Cardiac septum (tissue), 1 donor: ENCODE results near the gene CMTR1. TPM values are rescaled to one million over a fixed set of nuclear protein-coding genes. Genes with fewer than 3 reads are reported as not detected.

Source experiments
- DNase-seq: peaks from one replicate; pipeline ENCODE4 v3.0.0-alpha.2; 2020; ENCODE audit warnings: low spot score
- intact Hi-C: fragments of 100-400 bp; cut with DNase I; formaldehyde crosslinking; loops from one replicate; pipeline ENCODE4 v1.14.0; 2022
- total RNA-seq: library from RNA; stranded (reverse); fragmentation: NEBNext Ultra II Directional; extraction: Animal tissue kit (Norgen Biotek cat#: 25700); gene quantifications from one replicate; pipeline ENCODE4 v1.2.1, GENCODE V29; 2021
- donor health status: DM: no; HTN: no; CAD: no.

Gene CMTR1
- total RNA-seq, 1 donor from 2014 or later, result 30.4 TPM

DNA sequence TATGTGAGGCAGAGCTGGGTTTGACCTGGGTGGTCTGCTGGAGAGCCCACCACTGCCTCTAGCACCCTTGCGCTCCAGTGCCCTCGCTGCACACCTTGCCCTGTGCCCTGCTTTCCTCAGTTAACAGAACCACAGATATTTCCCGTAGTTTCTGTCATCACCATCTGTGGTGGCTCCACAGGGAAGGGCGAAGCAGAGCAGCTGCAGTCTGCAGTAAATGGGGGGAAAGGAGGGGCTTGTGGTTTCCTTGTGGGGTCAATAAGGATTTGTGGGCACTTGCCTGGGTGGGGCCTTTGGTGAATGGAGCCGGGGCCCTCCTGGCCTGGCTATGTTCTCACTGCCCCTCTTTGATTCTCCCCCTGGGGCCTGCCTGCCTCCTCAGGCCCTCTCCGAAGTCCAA is 87.9 kb downstream of the CMTR1 start:
- intact Hi-C loops, result no loop called here
- DNase-seq, result no peak

DNA sequence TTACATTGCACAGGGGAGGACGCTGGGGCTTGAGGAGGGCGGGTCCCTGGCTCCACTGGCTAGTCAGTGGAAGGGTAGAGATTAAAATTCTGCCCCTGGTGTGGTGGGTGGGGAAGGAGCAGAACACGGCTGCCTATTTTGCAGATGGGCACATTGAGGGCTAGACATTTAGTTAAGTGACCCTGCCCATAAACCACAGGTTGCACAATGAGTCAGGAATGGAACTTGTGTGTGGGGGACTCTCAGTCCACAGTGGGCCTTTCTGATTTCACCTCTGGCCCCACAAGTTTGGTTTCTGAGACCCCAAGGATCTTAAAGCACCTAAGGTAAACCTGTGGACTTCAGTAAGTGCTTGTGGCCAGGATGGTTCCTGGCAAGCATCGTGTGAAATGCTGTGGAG is 88.7 kb downstream of the CMTR1 start:
- intact Hi-C loops, result no loop called here
- DNase-seq, result no peak

DNA sequence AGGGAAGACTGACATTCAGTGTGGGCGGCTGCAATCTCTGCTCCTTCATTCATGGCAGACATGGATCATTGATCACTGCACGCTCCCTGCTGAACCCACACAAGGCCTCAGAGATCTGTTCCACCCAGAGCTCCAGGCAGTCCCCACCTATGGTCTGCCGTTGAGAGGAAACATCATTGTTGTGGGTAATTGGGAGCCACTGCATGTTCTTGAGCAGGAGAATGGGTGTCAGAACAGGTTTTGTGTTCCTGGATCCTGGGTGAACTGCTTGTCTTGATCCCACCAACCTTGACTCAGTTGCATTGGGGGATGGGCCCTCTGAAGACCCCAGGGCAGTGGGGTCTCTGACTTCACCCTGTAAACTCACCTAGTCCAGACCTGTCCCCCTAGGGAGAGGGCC is 89.8 kb downstream of the CMTR1 start:
- intact Hi-C loops, result no loop called here

DNA sequence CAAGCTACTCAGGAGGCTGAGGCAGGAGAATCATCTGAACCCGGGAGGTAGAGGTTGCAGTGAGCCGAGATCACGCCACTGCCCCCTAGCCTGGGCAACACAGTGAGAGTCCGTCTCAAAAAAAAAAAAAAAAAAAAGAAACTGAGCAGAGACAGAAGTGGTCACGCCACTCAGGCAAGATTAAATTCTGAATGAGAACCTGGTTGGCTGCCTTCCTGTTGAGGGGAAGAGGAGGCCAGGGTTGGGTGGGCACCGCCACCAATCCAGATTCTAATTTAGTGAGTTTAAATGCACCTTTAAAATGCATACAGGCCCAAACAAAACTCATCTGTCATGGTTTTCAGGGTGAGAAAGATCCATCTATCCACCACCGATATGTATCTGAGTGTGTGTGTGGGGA is 90.4 kb downstream of the CMTR1 start:
- DNase-seq, result no peak
- intact Hi-C loops, result no loop called here

More for the DNA sequence above, 89.8 kb downstream of the CMTR1 start:
- no peak for DNase-seq

DNA sequence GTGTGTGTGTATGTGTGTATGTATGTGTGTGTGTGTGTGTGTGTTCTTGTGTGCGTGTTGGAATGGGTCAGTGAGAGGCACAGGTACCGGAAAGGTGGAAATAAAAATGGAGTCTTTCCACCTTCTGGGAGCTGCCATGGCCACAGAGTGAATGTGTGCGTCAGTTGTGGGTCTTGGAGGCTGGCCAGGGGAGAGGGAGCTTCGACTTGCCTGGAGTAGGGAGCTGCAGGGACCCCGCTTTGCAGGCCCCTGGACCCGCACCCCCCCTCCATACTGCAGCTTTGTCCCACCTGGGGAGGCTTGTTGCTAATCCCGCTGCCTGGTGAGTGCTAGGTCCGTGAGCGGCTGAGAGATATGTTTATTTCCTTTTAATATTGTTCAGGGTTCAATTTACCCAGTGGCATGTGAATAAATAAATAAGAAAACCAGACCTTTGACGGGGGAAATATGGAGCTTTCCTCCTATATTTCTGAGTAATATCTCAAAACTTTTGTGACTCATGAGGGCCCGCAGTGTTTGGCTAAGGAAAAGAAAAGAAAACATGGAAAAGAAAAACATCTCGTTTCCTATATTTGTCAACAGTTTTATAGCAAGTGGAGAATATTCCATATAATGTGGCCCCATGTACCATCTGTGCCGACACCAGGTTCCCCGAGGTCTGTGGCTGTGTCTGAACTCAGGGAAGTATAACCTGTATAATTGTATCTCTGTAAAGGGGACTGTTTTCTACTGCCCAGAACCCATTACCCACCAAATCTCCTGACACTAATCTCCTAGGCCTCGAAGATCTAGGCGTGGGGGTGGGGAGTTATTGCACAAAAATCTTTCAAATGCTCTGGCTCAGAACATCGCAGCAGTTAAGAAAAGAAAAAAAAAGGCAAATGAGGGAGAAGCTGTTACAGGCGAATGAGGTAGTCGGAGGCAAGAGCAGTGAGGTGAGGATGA is 91.3 kb downstream of the CMTR1 start:
- intact Hi-C loops, result no loop called here
- no peak for DNase-seq

DNA sequence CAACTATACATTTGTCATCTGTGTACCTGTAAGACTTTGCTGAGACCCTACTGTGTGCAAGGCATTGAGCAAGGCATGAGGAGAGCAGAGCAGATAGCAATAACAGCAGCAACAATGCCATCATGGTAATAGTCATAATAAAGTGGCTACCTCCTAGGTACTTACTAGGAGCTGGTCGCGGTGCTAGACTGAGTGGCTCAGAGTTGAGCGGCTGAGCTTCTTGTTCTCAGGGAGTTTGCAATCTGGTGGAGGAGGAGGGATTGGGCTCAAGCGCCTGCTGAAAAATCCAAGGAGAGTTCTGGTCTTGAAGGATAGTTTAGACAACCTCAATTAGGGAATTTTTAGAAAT is 91.9 kb downstream of the CMTR1 start:
- intact Hi-C loops, result no loop called here
- no peak for DNase-seq

DNA sequence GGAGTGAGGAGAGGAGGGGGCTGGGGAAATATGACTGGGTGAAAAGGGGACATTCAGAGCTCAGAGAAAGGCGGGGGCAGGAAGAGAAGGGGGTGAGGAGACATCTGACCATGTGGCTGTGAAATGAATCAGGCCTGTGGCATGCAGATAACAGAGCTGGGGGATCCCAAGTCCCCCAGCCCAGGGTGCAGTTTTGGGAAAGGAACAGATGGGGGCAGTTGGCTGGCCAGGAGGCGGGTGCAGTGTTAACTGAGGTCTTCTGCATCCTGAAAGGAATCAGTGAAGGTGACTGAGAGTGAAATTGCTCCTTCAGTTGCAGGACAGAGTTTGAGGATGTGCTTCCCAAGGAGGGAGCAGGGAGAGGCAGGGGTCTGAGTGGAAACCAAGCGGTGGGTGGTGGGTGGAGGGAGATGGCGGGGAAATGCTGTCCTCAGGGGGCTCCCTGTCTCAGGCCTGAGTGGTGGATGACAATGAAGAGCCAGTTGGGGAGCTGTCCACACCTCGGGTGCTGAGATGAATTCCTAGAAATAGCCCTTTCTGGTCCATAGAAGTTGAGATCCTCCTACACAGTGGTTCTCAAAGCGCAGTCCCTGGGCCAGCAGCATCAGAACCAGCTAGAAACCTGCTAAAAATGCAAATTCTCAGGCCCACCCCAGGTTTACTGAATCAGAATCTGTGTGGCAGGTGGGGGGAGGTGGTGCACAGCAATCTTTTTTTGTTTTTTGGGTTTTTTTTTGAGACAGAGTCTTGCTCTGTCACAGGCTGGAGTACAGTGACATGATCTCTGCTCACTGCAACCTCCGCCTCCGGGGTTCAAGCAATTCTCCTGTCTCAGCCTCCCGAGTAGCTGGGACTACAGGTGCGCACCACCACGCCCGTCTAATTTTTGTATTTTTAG is 92.7 kb downstream of the CMTR1 start:
- intact Hi-C loops, result no loop called here
- no peak for DNase-seq

DNA sequence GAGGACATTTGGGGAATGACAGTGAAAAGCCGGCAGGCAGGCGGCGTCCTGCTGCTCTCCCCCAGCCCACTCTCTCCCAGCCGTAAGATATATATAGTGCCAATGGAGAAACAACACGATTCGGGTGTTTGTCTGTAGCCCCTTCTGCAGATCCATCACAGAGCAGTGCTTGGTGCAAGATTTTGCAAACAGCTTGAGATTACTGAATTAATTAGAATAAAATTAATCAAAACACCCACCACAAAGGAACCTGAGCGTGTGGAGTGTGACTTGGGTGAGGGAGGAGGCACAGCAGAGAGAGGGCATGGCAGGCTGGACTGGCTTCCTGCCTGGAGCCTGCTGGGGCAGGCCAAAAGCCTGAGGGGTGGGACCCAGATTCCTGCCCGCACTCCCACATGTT is 95.5 kb downstream of the CMTR1 start:
- intact Hi-C loops, result no loop called here
- no peak for DNase-seq

DNA sequence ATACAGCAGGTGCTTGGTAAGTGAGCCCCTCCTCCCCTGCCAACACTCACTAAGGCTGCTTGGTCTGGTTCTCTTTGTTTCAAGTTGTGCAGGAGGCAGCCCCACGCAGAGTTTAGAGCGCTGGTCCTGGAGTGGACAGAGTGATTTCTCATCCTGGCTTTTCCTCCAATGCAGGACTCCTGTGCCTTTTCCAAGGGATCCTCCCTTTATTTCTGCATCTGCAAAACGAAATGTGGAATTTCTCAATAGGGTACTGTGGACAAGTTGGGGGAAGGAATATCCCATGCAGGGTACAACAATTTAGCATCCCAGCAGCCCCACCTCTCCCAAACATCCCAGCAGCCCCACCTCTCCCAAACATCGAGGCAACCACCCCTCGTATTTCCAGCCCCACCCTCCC is 97.3 kb downstream of the CMTR1 start:
- intact Hi-C loops, result no loop called here
- no peak for DNase-seq

DNA sequence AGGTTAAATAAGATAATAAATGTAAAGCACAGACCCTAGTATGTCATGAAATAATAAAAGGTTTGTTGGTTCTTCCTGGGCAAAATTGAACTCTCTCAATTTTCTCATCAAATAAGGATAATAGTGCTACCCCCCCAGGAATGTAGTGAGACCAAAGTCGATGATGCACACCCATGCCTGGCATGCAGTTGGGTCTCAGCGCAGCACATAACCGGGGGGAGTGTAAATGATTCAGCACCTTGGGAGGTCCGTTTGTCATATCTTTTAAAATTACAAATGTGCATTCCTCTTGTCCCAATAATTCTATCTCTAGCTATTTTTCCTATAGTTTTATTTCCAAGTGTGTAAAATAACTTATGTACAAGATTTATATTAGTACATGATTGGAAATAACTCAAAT is 98.0 kb downstream of the CMTR1 start:
- intact Hi-C loops, result no loop called here

More for the DNA sequence above, 98.0 kb downstream of the CMTR1 start:
- no peak for DNase-seq

Other genes starting within 250 kb of the CMTR1 start
- gene TBC1D22B, start 175.4 kb upstream of the CMTR1 start, total RNA-seq, result 9.1 TPM
- 1.0 TPM for gene TMEM217, start 175.1 kb upstream of the CMTR1 start, total RNA-seq
- gene RNF8, start 79.2 kb upstream of the CMTR1 start, total RNA-seq, result 13.2 TPM
- gene CCDC167, start 66.7 kb downstream of the CMTR1 start, total RNA-seq, result 28.0 TPM